Esophagus squamous epithelium (tissue), 5 donors: ENCODE data around the gene SLC13A2. TPM values are rescaled to one million over a fixed set of nuclear protein-coding genes. Genes with fewer than 3 reads are reported as not detected.

Experiments
- DNase-seq: peaks from one replicate; lab custom pipeline; 2025; lab: John Stamatoyannopoulos, UW
- H3K27ac ChIP-seq, 4 donors: fragments of 200-600 bp; sonication (generic); one replicate each; pipeline ENCODE4 v1.5.1; 2016 to 2019; ENCODE audit warnings: mild to moderate bottlenecking in 1 of 4
- H3K27me3 ChIP-seq, 4 donors: fragments of 200-600 bp; sonication (generic); 1 replicate in 3 of 4; 2 replicates in 1 of 4; pipeline versions ENCODE4 v1.5.1 to v1.6.0; 2017 to 2021; ENCODE audit warnings: antibody characterized with exemption in 1 of 4
- H3K36me3 ChIP-seq, 3 donors: fragments of 200-600 bp; sonication (generic); one replicate each; pipeline ENCODE4 v1.5.1; 2016 to 2019
- H3K4me1 ChIP-seq, 3 donors: fragments of 200-600 bp; sonication (generic); one replicate each; pipeline ENCODE4 v1.5.1; 2017 to 2019
- H3K4me3 ChIP-seq, 4 donors: fragments of 200-600 bp; sonication (generic); 1 replicate in 3 of 4; 2 replicates in 1 of 4; pipeline ENCODE4 v1.5.1; 2016 to 2019; ENCODE audit warnings: mild to moderate bottlenecking in 2 of 4, moderate library complexity in 1 of 4
- H3K9me3 ChIP-seq, 3 donors: fragments of 200-600 bp; sonication (generic); one replicate each; pipeline ENCODE4 v1.5.1; 2016 to 2019
- CTCF ChIP-seq, 6 experiments: fragments of 450-650 bp in 4 of 6; fragments of 200-600 bp in 2 of 6; sonication (generic) in 2 of 6; IDR thresholded peaks; one replicate each; pipeline ENCODE4 v1.5.1; 2016 to 2019; ENCODE audit warnings: antibody characterized with exemption in 6 of 6, mild to moderate bottlenecking in 4 of 6, moderate library complexity in 4 of 6
- POLR2A ChIP-seq, 4 donors: fragments of 450-650 bp; IDR thresholded peaks; one replicate each; pipeline ENCODE4 v1.6.1; 2017; ENCODE audit warnings: antibody characterized with exemption in 4 of 4, mild to moderate bottlenecking in 4 of 4, moderate library complexity in 3 of 4
- WGBS, 2 donors: methylation state at CpG; one replicate each; pipeline ENCODE4 v1.1.5; 2018; 5-methylcytosine and 5-hydroxymethylcytosine counted together
- intact Hi-C: fragments of 100-400 bp; cut with DNase I; formaldehyde crosslinking; loops from one replicate; pipeline ENCODE4 v1.15.0; 2022
- total RNA-seq, 4 donors: library from RNA; depleted of rRNA; stranded (reverse); fragments of >200 nt; gene quantifications; one replicate each; pipeline ENCODE4 v1.1.0, GENCODE V29; 2016
- donor health status: DM: yes; HTN: yes; CAD: no.

SLC13A2 gene
- total RNA-seq, 4 donors from 2014 or later, result not detected

GRCh38 chr17:28472871-28473497 lies 460 bp upstream of the SLC13A2 start:
- Histone ChIP-seq H3K9me3 (no peaks in the 10 kb centered on the region), H3K36me3 (no peaks in the 10 kb centered on the region), H3K4me3 (no peak overlapping the region), H3K4me1 (no peaks in the 10 kb centered on the region), H3K27me3 (peaks cover 0 to 17% (median 0%) of the 10 kb centered on the region in 4 donors), H3K27ac (no peak overlapping the region)
- TF ChIP-seq CTCF (IDR thresholded peaks at IDR 0.05) (no peak), POLR2A (IDR thresholded peaks at IDR 0.05) (no peak)
- intact Hi-C loops, result no loop called here
- no peak for DNase-seq
- 82 to 85% methylated on average over 7 of the region's 7 CpGs for WGBS, 2 donors

GRCh38 chr17:28474111-28474531 lies 677 bp downstream of the SLC13A2 start:
- intact Hi-C loops, result no loop called here
- 71 to 80% methylated on average over 7 of the region's 7 CpGs for WGBS, 2 donors
- Histone ChIP-seq H3K9me3 (no peaks in the 10 kb centered on the region), H3K36me3 (no peaks in the 10 kb centered on the region), H3K4me1 (no peaks in the 10 kb centered on the region), H3K4me3 (no peak overlapping the region), H3K27me3 (peaks cover 0 to 15% (median 0%) of the 10 kb centered on the region in 4 donors), H3K27ac (no peak overlapping the region)
- no peak for DNase-seq
- TF ChIP-seq CTCF (IDR thresholded peaks at IDR 0.05), result no peak
- no peak for TF ChIP-seq POLR2A (IDR thresholded peaks at IDR 0.05)

- no peaks in the 10 kb centered on the region for H3K9me3 ChIP-seq
- DNase-seq, result no peak
- intact Hi-C loops, result no loop called here
- no peak overlapping the region for H3K4me3 ChIP-seq
- H3K27me3 ChIP-seq, result peaks cover 0 to 3% (median 0%) of the 10 kb centered on the region in 4 donors
- H3K36me3 ChIP-seq, result no peaks in the 10 kb centered on the region
- H3K27ac ChIP-seq, result no peak overlapping the region
- H3K4me1 ChIP-seq, result no peaks in the 10 kb centered on the region
- WGBS, 2 donors, result 50 to 58% methylated on average over 7 to 8 of the region's 9 CpGs
- no peak for TF ChIP-seq CTCF (IDR thresholded peaks at IDR 0.05)
- no peak for TF ChIP-seq POLR2A (IDR thresholded peaks at IDR 0.05)
Measured at GRCh38 chr17:28475151-28475900, 1.9 kb downstream of the SLC13A2 start.

- H3K4me3 ChIP-seq, result no peak overlapping the region
- no peak overlapping the region for H3K27ac ChIP-seq
- no peaks in the 10 kb centered on the region for H3K9me3 ChIP-seq
- H3K4me1 ChIP-seq, result no peaks in the 10 kb centered on the region
- 71 to 73% methylated on average over 10 of the region's 11 CpGs for WGBS, 2 donors
- no peaks in the 10 kb centered on the region for H3K36me3 ChIP-seq
- intact Hi-C loops, result no loop called here
- DNase-seq, result no peak
- TF ChIP-seq POLR2A (IDR thresholded peaks at IDR 0.05) (no peak), CTCF (IDR thresholded peaks at IDR 0.05) (no peak)
- H3K27me3 ChIP-seq, result no peaks in the 10 kb centered on the region
Measured at GRCh38 chr17:28476076-28476865, 2.8 kb downstream of the SLC13A2 start.
